HPDE6-E6E7 (cell line): Measurements from ENCODE around the gene CETP.
A peak's percentile ranks its signal among the peaks of the same experiment; 100 is the strongest.

Experiments
- DNase-seq: peaks from one replicate; pipeline ENCODE4 v3.0.0; 2011; ENCODE audit warnings: missing footprints; ENCODE audit errors: extremely low spot score

CETP gene

DNA sequence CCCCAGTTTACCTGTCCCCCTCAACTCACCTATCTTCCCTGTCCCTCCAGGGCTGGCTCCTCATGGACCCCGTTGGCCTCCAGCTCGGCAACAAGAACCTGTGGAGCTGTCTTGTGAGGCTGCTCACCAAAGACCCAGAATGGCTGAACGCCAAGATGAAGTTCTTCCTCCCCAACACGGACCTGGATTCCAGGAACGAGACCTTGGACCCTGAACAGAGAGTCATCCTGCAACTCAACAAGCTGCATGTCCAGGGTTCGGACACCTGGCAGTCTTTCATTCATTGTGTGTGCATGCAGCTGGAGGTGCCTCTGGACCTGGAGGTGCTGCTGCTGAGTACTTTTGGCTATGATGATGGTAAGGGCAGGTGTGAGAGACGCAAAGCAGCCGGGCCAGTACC lies 58.9 kb downstream of the CETP start:
- DNase-seq = no peak

DNA sequence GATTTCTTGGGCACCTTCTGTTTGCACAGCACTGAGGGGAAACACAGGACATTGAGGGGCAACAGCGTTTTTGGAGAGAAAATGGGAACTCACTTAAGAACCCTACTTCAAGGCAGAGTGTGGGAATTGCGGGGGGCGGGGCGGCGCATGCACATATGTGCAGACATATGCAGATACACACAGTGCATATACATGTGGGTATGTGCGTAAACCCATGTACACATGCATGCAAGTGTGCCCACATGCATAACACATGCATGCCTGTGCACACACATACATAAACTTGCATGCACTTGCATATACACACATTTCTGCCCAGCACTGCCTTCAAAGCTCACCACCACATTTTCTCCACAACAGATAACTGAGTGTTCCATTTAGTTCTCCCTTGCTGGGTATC lies 60.0 kb downstream of the CETP start:
- DNase-seq = no peak

DNA sequence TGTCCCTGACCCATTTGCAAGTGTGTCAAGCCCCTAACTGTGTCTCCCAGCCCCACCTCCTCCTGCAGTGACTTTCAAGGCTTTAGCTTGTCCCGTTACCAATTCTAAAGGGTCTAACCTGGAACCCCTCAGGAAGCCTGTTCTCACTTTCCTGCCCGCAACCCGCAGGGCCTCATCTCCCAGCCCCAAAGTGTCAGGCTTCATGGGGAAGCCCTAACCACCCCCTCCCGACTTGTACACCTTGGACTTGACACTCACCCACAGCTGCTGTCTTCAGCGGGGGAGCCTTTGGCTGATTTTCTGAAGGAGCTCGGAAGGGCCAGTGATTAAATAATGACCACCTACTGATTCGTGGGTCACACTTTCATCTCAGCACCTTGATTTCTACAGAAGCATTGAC lies 60.7 kb downstream of the CETP start:
- DNase-seq = no peak

DNA sequence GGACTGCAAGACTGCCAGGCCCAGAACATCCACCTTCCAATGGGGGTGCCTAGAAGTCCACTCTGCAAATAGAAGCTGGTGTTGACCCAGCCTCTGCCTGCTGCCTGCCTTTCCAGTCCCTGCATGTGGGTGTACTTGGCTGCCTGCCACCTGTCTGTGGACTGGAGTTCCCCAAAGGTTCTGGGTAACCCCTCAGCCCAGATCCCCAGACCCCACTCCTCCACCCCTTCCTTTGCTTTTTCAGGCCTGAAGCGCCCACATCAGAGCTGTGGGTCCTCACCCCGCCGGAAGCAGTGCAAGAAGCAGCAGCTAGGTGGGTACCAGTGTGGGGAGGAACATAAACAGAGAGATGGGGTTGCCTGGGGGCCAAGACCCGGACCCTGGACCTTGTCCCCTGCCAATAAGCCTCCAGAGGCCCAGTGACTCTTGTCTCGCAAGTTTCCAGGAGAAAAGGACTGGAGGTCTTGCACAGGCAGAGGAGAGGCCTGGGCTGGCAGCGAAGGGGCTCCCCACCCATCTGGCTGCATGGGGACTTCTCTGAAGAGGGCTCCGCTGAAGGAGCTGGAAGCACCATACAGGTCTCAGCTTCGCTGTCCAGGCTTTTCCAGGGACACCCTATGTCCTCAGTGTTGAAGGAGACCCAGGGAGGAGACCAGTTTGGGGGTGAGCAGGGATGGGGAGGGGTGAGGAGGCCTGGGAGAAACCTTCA lies 61.9 kb downstream of the CETP start:
- no peak for DNase-seq

GRCh38 chr16:57024894-57025680 lies 63.3 kb downstream of the CETP start:
- no peak for DNase-seq

GRCh38 chr16:57025941-57026777 lies 64.4 kb downstream of the CETP start:
- DNase-seq = no peak

DNA sequence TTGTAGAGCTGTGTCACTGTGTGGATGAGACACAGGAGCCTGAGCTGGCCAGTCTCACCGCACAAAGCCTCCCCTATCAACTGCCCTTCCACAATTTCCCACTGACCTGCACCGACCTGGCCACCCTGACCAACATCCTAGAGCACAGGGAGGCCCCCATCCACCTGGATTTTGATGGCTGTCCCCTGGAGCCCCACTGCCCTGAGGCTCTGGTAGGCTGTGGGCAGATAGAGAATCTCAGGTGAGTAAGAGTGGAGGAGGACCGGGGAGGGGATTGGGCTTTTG lies 65.0 kb downstream of the CETP start:
- no peak for DNase-seq

GRCh38 chr16:57027067-57027466 lies 65.3 kb downstream of the CETP start:
- DNase-seq = no peak

GRCh38 chr16:57028086-57028485 lies 66.3 kb downstream of the CETP start:
- DNase-seq = peak; percentile 63

DNA sequence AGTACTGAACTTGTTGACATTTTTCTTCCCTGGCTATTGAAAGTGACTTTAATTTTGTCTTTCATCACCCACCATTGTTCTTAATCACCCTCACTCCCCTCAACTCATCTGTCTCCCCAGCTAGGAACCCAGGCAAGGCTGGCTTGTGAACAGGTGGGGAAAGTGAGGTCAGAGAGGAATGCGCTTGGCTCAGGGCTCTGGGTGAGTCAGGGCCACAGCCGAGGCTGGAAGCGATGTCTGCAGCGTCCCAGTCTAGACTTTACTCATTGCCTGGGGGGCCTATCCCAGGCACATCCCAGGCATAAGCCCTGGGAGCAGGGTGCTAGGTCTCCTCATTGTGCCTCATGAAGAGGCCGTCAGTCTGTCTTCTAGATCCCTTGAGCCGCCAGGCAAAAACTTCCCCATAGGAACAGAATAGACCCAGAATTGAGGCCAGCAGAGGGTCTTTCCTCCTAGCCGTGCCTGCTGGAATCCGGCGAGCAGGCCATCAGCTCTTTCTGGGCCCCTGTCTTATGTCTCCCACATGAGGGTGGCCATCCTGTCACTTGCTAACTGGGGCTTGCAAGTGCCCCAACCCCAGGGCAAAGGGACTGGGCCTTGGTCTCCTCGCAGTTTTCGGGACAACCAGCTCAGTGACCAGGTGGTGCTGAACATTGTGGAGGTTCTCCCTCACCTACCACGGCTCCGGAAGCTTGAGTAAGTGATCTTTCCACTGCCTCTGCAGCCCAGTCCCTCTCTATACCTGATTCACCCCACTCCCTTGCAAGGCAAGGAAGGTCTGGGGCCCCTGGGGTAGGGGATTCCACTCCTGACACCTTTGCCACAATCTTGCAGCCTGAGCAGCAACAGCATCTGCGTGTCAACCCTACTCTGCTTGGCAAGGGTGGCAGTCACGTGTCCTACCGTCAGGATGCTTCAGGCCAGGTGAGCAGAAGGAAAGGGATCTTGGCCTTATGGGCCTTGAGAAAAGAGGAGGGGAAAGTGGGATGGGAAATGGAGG lies 67.7 kb downstream of the CETP start:
- DNase-seq = peak; percentile 75

DNA sequence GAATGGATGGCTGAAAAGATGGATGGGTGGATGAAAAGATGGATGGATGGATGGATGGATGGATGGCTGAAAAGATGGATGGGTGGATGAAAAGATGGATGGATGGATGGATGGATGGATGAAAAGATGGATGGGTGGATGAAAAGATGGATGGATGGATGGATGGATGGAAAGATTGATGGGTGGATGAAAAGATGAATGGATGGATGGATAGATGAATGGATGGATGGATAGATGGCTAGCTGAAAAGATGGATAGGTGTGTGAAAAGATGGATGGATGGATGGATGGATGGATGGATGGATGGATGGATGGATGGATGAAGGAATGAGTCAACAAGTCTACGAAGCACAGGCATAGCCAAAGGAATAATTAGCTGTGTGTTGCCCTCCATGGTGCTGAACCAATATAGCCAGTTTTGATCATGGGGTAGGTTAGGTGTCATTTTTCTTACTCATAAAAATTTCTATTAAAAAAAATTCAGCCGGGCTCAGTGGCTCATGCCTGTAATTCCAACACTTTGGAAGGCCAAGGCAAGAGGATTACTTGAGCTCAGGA lies 68.7 kb downstream of the CETP start:
- DNase-seq = no peak

DNA sequence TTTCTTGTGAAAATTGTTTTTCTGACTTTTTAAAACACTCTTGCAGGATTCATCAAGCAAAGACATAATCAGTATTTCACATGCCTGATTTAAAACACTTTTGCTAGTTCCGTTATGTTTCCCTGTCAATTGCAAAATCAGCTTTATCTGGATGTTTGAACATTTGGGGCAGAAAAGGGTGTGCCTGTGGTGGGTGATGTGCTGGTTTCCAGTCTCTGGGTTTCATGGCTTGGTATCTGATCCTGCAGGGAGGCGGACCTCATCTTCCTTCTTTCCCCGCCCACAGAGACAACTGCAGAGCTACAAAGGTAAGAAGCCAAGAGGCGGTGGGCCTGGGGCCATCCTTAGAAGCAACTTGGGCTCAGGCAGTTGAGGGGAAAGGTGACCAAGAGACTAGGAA lies 69.4 kb downstream of the CETP start:
- DNase-seq = no peak

DNA sequence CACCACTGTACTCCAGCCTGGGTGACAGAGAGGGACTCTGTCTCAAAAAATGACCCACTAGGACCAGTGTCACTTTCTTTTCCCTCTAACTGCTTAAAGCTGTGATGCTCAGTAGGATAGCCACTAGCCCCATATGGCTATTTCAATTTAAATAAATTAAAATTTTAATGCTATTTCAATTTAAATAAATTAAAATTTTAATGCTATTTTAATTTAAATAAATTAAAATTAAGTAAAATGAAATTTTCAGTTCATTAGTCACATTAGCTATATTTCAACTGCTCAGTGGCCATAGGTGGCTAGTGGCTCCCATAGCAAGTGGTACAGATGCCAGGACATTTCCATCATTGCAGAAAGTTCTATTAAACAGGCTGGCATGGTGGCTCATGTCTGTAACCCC lies 70.6 kb downstream of the CETP start:
- no peak for DNase-seq

DNA sequence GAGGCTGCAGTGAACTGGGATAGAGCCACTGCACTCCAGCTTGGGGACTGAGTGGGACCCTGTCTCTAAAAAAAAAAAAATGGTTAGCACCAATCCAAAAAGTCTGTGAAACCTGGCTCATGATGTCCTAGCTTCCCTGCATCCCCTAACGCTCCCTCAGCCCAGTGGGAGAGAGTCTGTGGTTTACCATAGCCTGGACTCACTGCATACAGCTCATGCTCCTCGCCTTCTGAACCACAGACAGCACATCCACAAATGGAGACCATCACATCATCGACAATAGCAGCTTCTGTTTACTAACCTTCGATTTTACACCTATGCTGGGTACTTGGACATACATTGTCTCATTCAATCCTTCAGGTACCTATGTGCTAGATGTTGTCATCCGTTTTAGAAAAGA lies 71.2 kb downstream of the CETP start:
- no peak for DNase-seq
